ENCODE measurements around the gene MYL12A.
"Not testable (repeated sequence)": the region's sequence is repeated elsewhere in the genome, so short reads cannot be mapped to it uniquely, and the experiment has no call there.

MYL12A gene

GRCh38 chr18:3247240-3248061, at the start of gene MYL12A:
TSS of gene MYL12A (plus strand) at chr18:3247801. CDS start at chr18:3253248, 5,447 bp downstream.
- DNase-seq (ENCODE audit: low read depth in 3 of 3) = peak; percentile 84 to 94 (median 84)

- not testable (repeated sequence) for DNase-seq (ENCODE audit: low read depth in 3 of 3)
Measured at GRCh38 chr18:3198260-3198860, 49.2 kb upstream of the MYL12A start.

- DNase-seq (ENCODE audit: low read depth in 3 of 3) = no peak
Measured at GRCh38 chr18:3199942-3200645, 47.5 kb upstream of the MYL12A start.

GRCh38 chr18:3205239-3205638, 42.4 kb upstream of the MYL12A start:
- DNase-seq (ENCODE audit: low read depth in 3 of 3) = no peak

GRCh38 chr18:3207565-3207964, 40.0 kb upstream of the MYL12A start:
- DNase-seq (ENCODE audit: low read depth in 3 of 3) = no peak

- no peak for DNase-seq (ENCODE audit: low read depth in 3 of 3)
Measured at GRCh38 chr18:3209859-3210569, 37.6 kb upstream of the MYL12A start.

- no peak for DNase-seq (ENCODE audit: low read depth in 3 of 3)
Measured at GRCh38 chr18:3211236-3211992, 36.2 kb upstream of the MYL12A start.

- DNase-seq (ENCODE audit: low read depth in 3 of 3) = no peak
Measured at GRCh38 chr18:3212657-3213056, 34.9 kb upstream of the MYL12A start.

- no peak for DNase-seq (ENCODE audit: low read depth in 3 of 3)
Measured at GRCh38 chr18:3213300-3214059, 34.1 kb upstream of the MYL12A start.

GRCh38 chr18:3214855-3215637, 32.6 kb upstream of the MYL12A start:
- DNase-seq (ENCODE audit: low read depth in 3 of 3) = no peak

GRCh38 chr18:3216987-3217386, 30.6 kb upstream of the MYL12A start:
- DNase-seq (ENCODE audit: low read depth in 3 of 3) = no peak

GRCh38 chr18:3217948-3218647, 29.5 kb upstream of the MYL12A start:
- DNase-seq (ENCODE audit: low read depth in 3 of 3) = no peak

GRCh38 chr18:3218819-3219218, 28.8 kb upstream of the MYL12A start:
- DNase-seq (ENCODE audit: low read depth in 3 of 3) = no peak

- DNase-seq (ENCODE audit: low read depth in 3 of 3) = no peak
Measured at GRCh38 chr18:3219241-3219630, 28.4 kb upstream of the MYL12A start.

- no peak for DNase-seq (ENCODE audit: low read depth in 3 of 3)
Measured at GRCh38 chr18:3219631-3220335, 27.8 kb upstream of the MYL12A start, which contains the start of gene MYOM1. TSS of gene MYOM1 (minus strand) at chr18:3219968. CDS start at chr18:3215223, 4,745 bp downstream.

GRCh38 chr18:3220868-3221267, 26.7 kb upstream of the MYL12A start:
- not testable (repeated sequence) for DNase-seq (ENCODE audit: low read depth in 3 of 3)

- no peak for DNase-seq (ENCODE audit: low read depth in 3 of 3)
Measured at GRCh38 chr18:3221496-3221895, 26.1 kb upstream of the MYL12A start.

GRCh38 chr18:3223356-3223755, 24.2 kb upstream of the MYL12A start:
- no peak for DNase-seq (ENCODE audit: low read depth in 3 of 3)
